SU-DHL-6 (cell line): Measurements from ENCODE around the gene SPHKAP.

Source experiments
- CTCF ChIP-seq: fragments of 200-600 bp; sonication (generic); IDR thresholded peaks from one replicate; pipeline ENCODE4 v1.5.1; 2017; ENCODE audit warnings: antibody characterized with exemption, mild to moderate bottlenecking, low read length, moderate library complexity; ENCODE audit not compliant: insufficient read depth, poor library complexity, severe bottlenecking
- EZH2phosphoT487 ChIP-seq: fragments of 200-600 bp; sonication (generic), shearing (Covaris generic); conservative IDR thresholded peaks from 2 replicates; pipeline ENCODE4 v1.6.1; 2018; ENCODE audit warnings: mild to moderate bottlenecking, antibody characterized with exemption, low read length, moderate library complexity, mixed read lengths

GRCh38 chr2:228157841-228158240, 23.6 kb downstream of the SPHKAP start:
- TF ChIP-seq CTCF = no peak
- no peak for TF ChIP-seq EZH2phosphoT487
